Uterus (tissue), 2 donors: ENCODE results near the gene TBCD.

Source experiments
- CTCF ChIP-seq, 4 experiments: fragments of 200-600 bp in 2 of 4; fragments of 450-650 bp in 2 of 4; sonication (generic) in 2 of 4; IDR thresholded peaks; one replicate each; pipeline ENCODE4 v1.5.1; 2016 to 2019; ENCODE audit warnings: antibody characterized with exemption in 4 of 4, mild to moderate bottlenecking in 2 of 4, moderate library complexity in 1 of 4
- POLR2A ChIP-seq, 2 donors: fragments of 450-650 bp; IDR thresholded peaks; one replicate each; pipeline ENCODE4 v1.6.1; 2016; ENCODE audit warnings: antibody characterized with exemption in 2 of 2, mild to moderate bottlenecking in 1 of 2, moderate library complexity in 1 of 2

GRCh38 chr17:82849076-82849945 lies 97.4 kb downstream of the TBCD start:
- TF ChIP-seq POLR2A (IDR thresholded peaks at IDR 0.05) = no peak
- no peak for TF ChIP-seq CTCF (IDR thresholded peaks at IDR 0.05)
